Midbrain (tissue), 1 donor: ENCODE measurements around the gene FKBP5.

Experiments used
- DNase-seq: peaks from one replicate; lab custom pipeline; 2025; lab: John Stamatoyannopoulos, UW

The FKBP5 gene

DNA sequence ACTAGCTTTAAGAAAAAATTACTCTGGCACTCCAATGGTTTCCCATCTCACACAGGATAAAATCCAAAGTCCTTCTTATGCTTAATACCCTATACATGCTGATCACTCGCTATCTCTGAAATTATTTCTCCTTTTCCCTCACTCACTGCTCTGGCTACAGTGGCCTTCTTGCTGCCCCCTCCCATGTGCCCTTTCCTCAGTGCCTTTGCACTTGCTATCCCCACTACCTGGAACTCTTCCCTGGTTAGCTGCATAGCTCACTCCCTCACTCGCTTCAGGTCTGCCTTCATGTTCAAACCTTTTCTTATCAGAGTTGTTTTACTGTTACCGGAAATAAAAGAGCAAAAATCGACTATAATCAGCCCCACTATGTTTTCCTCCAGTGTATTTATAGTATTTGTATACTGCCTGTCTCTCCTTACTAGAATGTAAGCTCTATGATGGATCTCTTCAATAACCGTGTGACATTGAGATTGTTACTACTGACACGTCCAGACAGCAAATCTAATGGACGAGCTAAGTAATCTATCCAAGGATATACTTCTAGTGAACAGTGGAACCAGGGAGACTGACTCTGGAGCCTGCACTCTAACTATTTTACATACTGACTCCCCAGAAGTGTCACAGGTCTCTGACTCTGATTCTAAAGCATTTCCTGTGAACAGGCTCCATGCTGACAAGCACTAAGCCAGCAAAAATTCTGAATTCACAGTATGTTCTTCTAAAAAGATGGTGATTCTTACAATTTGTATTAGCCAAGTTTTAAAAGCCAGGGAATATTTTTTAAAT is 25.1 kb downstream of the FKBP5 start:
- no peak for DNase-seq

DNA sequence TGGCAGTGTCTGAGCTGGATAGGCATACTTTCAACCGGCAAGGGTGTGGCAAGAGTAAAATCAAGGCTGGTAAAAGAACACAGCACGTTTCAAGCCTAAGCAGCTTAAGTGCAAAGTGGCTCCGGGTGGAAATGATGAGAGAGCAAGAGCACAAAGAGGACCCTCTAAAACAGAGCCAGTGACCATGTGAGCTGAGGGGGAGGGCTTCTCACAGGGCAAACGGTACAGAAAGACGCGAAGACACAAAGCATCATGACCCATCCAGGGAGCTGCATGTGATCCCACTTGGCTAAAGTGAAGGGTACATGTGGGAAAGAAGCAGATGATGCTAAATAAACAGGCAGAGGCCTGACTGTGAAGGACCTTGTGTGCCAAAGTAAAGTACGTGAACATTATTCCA is 25.7 kb downstream of the FKBP5 start:
- DNase-seq = no peak

DNA sequence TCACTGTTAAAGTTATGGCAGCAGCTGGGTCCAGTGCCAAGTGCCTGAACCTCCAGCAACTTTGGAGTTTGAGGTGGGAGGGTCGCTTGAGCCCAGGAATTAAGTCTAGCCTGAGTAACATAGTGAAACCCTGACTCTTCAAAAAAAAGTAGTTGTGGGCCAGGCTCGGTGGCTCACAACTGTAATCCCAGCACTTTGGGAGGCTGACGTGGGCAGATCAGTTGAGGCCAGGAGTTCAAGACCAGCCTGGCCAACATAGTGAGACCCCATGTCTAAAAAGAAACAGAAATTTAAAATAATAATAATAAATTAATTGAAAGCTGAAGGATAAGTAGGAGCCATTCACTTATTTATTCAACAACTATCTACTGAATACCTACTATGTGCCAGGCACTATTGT is 33.8 kb downstream of the FKBP5 start:
- DNase-seq = no peak

DNA sequence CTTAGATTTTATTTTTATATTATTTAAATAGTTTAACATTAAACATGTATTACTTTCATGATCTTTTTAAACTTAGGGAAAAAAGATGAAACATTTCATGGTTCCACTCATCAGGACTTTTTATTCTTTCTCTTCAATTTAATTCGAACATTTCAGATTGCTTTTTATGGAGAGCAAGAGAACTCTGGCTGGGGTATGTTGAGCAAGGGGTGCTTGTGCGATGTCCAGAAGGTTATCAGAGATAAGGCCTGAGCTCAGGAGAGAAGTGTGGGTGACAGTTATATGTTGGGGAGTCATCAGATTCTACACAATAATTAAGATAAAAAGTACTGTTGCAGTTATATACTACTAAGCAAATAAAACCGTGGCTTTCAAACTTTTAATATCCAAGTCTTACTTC is 37.5 kb downstream of the FKBP5 start:
- no peak for DNase-seq

DNA sequence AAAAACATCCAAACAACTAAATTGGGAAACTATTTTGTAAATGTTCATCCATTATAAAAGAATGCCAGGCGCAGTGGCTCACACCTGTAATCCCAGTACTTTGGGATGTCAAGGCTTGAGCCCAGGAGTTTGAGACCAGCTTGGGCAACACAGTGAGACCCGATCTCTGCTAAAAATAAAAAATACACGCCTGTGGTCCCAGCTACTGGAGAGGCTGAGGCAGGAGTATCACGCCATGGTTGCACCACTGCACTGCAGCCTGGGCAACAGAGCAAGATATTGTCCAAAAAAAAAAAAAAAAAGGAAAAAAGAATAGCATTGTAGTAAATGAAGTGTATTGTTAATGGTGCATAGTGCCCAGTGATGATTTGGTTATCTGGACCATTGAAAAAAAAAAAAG is 38.7 kb downstream of the FKBP5 start:
- no peak for DNase-seq

DNA sequence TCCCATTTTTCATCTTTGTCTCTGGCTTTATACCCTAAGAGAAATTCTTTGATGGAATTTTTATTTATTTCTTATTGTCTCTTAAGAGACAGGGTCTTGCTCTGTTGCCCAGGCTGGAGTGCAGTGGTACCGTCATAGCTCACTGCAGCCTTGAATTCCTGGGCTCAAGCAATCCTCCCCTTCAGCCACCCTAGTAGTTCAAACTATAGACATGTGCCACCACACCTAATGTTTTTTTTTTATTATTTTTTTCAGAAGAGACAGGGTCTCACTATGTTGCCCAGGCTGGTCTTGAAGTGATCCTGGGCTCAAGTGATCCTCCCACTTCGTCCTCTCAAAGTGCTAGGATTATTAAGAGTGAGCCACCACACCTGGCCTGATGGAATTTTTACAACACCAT is 40.5 kb downstream of the FKBP5 start:
- no peak for DNase-seq

DNA sequence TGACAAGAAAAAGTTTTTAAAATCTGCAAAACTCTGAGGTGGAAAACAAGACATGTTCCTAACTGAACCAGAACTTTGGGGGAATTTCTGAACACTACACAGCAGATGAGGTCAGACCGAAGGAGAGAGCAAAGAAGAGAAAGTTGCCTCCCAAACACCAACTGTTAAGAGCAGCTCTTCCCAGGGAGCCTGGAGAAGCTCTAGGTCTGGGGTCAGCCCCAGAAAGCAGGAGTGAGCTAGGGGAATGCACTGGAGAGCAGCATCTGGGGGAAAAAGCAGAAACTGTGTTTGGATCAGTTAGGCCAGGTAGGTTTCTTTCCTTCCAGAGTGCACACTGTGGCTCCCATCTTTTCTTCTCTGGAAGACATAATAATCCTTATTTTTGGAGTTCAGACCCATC is 41.3 kb downstream of the FKBP5 start:
- no peak for DNase-seq

DNA sequence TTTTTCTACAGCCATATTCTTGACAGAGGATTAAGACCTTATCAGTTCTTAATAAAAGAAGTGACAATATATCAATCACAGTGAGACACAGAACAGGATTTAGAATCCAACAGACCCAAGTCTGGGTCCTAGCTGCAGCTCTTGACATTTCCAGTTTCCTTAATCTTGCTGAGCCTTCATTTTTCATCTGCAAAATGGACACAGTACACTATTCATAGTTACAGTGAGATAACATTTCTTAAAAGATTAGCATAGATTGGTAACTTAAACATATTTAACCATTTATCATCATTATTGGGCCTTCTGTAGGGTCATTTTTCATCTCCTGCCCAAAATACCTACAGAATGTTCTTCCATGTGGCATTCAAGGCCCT is 45.6 kb downstream of the FKBP5 start:
- no peak for DNase-seq

DNA sequence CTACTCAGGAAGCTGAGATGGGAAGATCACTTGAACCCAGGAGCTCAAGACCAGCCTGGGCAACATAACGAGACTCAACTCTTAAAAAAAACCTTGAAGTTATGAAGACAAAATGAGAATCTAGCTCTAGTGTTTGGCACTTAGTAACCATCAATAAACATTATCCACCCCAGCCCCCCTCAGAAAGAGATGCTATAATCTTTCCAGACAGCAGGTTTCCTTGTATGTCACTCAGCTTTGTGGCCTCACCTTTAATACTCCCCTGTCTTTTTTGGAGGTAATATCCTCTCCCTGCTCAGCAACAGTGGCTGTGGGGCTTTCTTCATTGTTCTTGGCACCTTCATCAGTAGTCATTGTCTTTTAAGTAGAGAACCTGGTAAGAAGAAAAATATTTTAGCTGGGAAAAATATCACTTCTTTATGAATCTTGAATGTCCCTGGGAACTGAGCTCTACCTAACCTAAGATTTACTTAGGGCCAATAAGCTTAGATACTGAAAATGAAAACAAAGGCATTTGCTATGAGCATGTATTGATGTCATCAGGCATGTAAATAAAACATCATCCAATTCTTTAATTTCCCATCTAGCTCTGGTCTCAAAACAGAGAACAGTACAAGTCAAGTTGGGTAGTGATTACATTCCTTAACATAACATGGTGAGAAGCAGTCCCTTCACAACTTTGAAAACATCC is 46.1 kb downstream of the FKBP5 start:
- DNase-seq = no peak

DNA sequence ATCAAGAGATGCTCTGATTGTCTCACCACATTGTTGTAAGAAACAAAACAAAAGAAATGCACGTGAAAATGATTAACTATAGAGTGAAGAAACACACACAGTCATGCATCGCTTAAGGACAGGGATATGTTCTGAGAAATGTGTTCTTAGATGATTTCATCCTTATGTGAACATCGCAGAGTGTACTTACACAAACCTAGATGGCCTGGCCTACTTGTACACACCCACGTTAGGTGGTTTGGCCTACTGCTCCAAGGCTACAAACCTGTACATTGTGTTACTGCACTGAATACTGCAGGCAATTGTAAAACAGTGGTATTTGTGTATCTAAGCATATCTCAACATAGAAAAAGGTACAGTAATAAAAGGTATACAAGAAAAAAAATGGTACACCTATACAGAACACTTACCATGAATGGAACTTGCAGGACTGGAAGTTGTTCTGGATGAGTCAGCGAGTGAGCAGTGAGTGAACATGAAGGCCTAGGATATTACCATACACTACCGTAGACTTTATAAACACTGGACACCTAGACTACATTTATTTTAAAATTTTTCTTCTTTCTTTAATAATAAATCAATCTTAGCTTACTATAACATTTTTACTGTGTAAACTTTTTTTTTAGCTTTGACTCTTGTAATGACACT is 48.6 kb downstream of the FKBP5 start:
- DNase-seq = no peak

DNA sequence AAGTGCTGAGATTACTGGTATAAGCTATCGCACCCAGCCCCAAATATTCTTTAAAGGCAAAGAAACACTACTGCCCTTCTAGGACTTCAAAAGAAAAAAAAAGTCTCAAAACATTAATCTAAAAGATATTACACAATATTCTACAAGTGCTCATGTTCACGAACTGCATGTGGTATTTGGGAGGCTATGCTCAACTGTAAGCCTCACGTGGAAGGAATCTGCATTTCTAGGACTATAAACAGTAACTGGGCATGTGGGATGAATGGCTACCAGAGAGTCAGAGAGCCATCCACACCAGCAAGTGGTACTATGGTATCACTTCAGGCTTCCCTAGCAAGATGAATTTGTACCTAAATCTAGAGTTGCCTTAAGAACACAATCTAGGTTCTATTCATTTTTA is 50.0 kb downstream of the FKBP5 start:
- no peak for DNase-seq

DNA sequence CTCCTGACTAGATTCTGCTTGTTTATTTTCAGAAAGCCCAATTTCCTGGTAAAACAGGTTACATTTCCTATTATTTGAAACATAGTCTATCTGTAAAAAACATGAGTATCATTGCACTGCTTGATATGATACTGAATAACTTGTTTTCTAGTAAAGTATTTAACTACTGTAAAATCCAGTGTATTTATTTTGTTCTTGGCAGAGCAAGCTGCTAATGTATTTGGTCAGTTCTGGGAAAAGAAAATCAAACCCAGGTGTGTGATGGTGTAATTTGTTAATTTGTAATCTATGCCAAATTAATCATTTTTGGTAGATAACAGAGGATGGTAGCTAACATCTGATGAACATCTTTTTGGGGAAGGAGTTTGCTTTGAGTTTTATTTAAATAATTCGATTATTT is 50.8 kb downstream of the FKBP5 start:
- DNase-seq = no peak

DNA sequence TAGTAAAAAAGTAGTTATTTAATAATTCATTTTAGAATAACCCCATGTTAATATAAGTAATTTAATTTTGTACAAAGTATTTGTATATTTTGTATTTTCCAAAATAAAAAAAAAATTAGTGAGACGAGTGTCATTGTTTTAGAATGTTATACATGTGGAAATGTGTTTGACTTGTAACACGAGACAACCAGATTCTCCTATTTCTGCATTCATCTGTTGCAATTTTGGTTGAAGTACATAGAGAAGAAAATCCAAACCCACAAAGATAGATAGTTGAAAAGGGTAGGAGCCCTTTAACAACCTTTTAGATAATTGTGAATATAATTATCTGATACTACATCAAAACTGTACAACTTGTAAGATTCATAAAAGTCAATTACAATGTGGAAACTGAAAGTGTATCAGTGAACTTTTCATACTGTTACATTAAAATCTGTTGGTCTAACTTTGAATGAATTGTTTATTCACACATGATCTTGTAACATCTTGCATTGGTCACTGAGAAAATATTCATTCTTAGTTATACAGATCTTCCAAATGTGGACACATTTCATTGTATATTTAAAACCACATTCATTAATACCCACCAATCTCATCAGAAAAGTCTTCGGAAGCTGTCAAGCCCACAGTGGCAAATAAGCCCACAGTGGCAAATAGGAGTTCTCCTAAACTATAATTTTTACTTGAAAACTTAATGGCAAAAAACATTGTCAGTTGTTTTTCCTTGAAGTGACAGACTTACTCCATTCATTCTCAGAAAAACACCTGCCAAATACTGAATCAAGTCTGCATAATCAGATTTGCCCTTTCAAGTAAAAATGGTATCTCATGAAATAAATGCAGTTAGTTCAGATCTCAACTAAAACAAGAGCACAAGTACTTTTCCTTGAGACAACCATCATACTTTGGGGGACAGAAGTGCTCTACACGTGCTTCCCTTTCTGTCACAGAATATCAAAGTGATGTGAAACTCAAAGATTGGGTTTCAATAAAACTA is 52.8 kb downstream of the FKBP5 start:
- DNase-seq = no peak

DNA sequence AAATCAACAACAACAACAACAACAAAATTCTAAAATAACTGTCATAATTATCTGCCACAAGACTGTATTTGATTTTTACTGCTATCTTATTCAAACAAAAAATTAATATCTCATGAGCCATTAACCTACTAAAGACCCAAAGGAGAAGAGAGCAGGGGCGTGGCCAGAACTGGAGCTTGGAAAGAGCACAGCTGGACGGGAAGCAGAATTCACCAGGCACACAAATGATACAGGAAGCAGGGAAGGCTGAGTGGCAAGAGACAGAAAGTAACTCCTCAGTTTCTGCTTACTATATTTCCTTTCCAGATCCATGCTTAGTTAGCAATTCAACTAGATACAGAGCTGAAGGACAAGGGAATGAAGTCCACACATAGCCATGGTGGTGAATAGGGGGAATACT is 54.4 kb downstream of the FKBP5 start:
- DNase-seq = no peak

DNA sequence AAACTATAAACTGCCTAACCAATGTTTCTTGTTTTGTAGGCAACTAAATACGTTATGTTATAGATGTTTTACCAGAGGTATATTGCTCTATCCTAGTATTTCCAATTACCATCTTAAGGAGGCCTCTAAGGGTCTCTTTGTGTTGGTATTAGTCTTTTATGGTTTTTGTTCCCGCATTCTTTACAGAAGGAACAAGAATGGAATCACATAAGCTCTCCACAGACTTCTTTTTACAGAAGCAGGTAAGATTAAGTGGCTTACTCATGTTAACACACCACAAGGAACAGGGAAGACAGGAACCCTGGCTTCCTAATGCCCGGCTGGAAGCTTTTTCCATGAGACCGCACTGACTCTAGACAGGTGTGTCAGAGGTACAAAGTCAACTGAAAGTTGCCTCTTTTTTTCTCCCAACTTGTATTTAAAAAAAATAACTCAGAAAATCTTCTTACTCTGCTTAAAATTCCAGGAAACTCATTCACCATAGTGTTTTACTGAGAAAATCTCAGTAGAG is 55.1 kb downstream of the FKBP5 start:
- DNase-seq = no peak

DNA sequence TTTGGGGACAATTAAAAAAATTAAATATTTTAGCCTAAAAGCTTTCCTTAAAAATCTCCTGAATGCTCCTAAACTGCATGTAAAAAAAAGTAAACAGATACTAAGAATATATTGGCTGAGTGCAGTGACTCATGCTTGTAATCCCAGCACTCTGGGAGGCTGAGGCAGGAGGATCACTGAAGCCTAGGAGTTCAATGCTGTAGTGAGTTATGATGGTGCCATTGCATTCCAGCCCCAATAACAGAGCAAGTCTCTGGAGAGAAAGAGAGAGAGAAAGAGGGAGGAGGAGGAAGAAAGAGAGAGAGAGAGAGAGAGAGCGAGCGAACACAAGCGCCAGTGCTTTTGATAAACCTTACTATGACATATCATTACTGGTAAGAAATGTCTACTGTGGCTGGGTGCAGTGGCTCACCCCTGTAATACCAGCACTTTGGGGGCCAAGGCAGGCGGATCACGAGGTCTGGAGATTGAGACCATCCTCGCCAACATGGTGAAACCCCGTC is 58.8 kb downstream of the FKBP5 start:
- DNase-seq = no peak

DNA sequence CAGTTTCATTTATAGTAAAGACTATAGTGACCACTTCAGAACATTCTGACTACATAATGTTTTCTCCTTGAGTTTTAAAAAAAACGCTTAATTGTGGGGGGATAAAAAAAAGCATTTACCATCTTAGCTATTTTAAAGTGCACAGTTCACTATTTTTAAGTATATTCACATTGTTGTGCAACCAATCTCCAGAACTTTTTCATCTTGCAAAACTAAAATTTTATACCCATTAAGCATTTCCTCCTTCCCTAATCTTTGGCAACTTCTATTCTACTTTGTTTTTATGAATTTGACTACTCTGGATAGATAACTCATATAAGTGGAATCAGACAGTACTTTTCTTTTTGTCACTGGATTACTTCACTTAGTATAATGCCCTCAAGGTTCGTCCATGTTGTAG is 62.3 kb downstream of the FKBP5 start:
- no peak for DNase-seq

DNA sequence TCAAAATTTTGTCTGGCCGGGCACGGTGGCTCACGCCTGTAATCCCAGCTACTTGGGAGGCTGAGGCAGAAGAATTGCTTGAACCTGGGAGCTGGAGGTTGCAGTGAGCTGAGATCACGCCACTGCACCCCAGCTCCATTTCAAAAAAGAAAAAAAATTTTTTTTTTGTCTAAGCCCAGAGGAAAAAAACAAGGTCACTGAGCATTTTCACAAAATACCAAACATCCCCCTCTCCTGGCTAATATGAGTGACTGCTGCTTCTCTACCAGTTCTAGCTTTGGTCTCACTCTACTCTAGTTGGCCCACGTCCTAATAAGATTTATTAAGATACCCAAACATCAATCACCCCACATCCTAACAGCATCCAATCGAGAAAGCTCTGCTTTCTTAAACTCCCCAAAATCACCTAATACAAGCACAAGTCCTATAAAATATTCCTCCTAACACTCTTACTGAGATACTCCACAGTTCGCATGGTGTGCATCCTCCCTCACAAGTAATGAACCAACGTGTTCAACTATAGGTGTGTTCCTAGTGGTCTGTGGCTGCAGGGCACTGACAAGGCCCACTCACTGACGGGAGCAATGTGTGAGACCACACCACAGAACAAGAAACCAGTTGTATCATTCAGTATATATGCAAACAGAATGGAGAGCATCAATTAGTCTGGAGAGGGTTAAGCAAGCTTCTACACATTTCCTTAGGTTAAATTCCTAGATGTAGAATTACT is 64.2 kb downstream of the FKBP5 start:
- no peak for DNase-seq

DNA sequence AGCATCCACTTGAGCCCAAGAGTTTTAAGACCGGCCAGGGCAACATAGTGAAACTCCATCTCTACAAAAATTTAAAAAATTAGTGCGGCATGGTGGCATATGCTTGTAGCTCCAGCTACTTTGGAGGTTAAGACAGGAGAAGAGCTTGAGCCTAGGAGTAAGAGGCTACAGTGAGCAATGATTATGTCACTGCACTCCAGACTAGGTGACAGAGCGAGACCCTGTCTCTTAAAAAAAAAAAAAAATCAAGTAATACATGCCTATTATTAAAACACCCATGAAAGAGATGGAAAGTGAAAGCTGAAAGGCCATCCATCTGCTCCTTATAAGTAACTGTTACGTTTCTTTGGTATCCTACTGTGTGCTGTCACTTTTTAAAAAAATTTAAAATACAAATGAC is 66.4 kb downstream of the FKBP5 start:
- no peak for DNase-seq

DNA sequence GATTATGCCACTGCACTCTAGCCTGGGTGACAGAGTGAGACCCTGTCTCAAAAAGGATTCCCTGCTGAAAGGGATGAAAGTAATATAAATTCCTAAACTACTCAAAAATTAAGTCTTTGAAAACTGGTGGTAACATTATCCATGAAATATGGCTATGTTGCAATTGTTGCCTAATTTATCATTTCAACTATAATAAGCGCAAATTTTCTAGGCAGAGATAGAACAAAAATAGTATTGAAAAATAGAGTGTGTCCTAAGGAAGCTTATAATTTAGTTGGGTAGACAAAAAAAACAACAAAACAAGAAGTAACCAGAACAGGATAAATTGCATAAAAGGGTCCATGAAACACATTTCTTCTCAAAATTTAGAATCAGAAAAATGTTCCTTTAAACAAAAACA is 68.0 kb downstream of the FKBP5 start:
- DNase-seq = no peak

DNA sequence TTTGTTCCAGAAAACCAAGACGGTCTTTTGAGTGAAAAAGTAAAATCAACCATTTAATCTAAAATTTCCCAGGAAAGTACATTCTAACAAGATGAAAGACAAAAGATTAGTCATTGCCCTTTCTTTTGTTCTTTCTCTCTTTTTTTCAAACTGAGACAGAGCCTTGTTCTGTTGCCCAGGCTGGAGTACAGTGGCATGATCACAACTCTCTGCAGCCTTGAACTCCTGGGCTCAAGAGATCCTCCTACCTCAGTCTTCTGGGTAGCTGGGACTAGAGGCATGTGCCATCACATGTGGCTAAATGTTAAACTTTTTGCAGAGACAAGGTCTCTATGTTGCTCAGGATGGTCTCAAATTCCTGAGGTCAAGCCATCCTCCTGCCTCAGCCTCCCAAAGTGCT is 75.0 kb downstream of the FKBP5 start:
- DNase-seq = no peak
